ENCODE measurements around the gene CXADR. TPM values are rescaled to one million over a fixed set of nuclear protein-coding genes. Genes with fewer than 3 reads are reported as not detected.

CXADR gene
- total RNA-seq, 1 donor from 2014 or later = 34.8 TPM

GRCh38 chr21:17607684-17608083 is 94.8 kb downstream of the CXADR start:
- peaks cover 26% of the 10 kb centered on the region for H3K4me1 Mint-ChIP-seq
- peaks cover 28% of the 10 kb centered on the region for H3K36me3 Mint-ChIP-seq (ENCODE audit: low read depth)
- TF ChIP-seq, protein P1, sequence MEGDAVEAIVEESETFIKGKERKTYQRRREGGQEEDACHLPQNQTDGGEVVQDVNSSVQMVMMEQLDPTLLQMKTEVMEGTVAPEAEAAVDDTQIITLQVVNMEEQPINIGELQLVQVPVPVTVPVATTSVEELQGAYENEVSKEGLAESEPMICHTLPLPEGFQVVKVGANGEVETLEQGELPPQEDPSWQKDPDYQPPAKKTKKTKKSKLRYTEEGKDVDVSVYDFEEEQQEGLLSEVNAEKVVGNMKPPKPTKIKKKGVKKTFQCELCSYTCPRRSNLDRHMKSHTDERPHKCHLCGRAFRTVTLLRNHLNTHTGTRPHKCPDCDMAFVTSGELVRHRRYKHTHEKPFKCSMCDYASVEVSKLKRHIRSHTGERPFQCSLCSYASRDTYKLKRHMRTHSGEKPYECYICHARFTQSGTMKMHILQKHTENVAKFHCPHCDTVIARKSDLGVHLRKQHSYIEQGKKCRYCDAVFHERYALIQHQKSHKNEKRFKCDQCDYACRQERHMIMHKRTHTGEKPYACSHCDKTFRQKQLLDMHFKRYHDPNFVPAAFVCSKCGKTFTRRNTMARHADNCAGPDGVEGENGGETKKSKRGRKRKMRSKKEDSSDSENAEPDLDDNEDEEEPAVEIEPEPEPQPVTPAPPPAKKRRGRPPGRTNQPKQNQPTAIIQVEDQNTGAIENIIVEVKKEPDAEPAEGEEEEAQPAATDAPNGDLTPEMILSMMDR (conservative IDR thresholded peaks at IDR 0.05) = no peak
- DNase-seq (ENCODE audit: low read depth, low spot score) = no peak
- no peaks in the 10 kb centered on the region for H3K9me3 Mint-ChIP-seq
- no peaks in the 10 kb centered on the region for H3K27me3 Mint-ChIP-seq (ENCODE audit: low read depth)
- no peak overlapping the region for H3K27ac Mint-ChIP-seq (ENCODE audit: unreplicated experiment)
- peak overlapping the region; percentile 44 for H3K4me3 Mint-ChIP-seq

DNA sequence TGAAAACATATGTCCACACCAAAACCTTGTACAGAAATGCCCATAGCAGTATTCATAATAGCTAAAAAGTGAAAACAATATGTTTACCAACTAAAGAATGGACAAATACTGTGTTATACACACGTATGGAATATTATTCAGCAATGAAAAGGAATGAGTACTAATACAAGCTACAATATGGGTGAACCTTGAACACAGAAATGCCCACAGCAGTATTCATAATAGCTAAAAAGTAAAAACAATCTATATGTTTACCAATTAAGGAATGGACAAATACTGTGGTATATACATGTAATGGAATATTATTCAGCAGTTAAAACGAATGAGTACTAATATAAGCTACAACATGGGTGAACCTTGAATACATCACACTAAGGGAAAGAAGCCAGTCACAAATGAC is 96.8 kb downstream of the CXADR start:
- Mint-ChIP-seq H3K27me3 (ENCODE audit: low read depth) (no peaks in the 10 kb centered on the region), H3K36me3 (ENCODE audit: low read depth) (peaks cover 14% of the 10 kb centered on the region), H3K4me1 (peaks cover 26% of the 10 kb centered on the region), H3K4me3 (peak overlapping the region; percentile 64), H3K27ac (ENCODE audit: unreplicated experiment) (no peak overlapping the region), H3K9me3 (no peaks in the 10 kb centered on the region)
- no peak for DNase-seq (ENCODE audit: low read depth, low spot score)
- TF ChIP-seq, protein P1 (conservative IDR thresholded peaks at IDR 0.05) = no peak

DNA sequence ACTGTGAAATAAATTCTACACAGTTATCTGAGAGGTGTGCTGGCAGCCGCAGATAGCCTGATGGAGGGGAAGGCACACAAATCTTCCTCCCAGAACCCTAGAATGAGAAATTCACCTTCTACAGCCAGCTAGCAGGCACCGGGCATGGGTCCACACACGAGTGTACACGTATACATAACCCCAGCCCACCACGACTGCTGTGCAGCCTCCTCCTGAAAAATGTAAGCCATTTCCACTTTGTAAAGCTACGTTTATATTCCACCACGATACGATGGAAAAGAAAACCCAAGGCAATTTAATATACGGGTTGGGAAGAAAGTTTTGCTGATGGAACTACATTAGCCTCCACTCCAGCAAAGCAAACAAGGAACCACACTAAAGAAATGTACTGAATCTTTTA is 98.1 kb downstream of the CXADR start:
- DNase-seq (ENCODE audit: low read depth, low spot score) = no peak
- no peaks in the 10 kb centered on the region for H3K27me3 Mint-ChIP-seq (ENCODE audit: low read depth)
- TF ChIP-seq, protein P1 (conservative IDR thresholded peaks at IDR 0.05) = no peak
- peak overlapping the region; percentile 88 for H3K4me3 Mint-ChIP-seq
- H3K9me3 Mint-ChIP-seq = no peaks in the 10 kb centered on the region
- H3K36me3 Mint-ChIP-seq (ENCODE audit: low read depth) = peaks cover 13% of the 10 kb centered on the region
- peaks cover 26% of the 10 kb centered on the region for H3K4me1 Mint-ChIP-seq
- H3K27ac Mint-ChIP-seq (ENCODE audit: unreplicated experiment) = peak overlapping the region; percentile 98

DNA sequence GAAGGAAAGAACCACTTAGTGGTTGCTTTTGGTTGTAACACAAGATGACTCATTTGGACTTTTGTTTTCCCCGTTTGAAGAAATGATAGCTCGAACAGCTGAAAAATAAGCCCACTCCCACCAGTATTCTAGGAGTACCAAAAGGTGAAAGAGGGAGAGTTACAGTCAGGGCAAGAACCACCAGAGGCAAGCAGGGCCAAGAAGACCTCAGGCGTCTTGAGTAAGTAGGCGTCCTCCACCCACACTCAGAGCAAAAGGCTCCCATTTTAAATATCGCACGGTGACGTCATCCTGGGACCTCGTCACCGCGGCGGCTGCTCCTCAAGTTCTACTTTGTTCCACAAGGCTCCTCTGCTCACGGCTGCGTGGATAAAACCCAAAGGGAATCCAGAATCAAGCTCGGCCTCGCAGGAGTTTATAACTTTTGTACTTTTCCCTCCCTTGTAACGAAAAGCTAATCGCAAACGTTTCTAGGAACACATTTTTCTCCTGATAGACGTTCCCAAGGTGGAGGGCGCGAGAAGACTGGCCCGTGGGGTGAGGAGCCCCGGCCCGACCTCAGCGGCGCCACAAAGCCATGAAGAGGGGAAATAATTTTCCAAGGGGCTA is 98.7 kb downstream of the CXADR start:
- no peaks in the 10 kb centered on the region for H3K27me3 Mint-ChIP-seq (ENCODE audit: low read depth)
- H3K4me1 Mint-ChIP-seq = peaks cover 26% of the 10 kb centered on the region
- peaks cover 13% of the 10 kb centered on the region for H3K36me3 Mint-ChIP-seq (ENCODE audit: low read depth)
- peak overlapping the region; percentile 98 for H3K27ac Mint-ChIP-seq (ENCODE audit: unreplicated experiment)
- no peaks in the 10 kb centered on the region for H3K9me3 Mint-ChIP-seq
- TF ChIP-seq, protein P1 (conservative IDR thresholded peaks at IDR 0.05) = peak; percentile 19
- peak overlapping the region; percentile 88 for H3K4me3 Mint-ChIP-seq
- DNase-seq (ENCODE audit: low read depth, low spot score) = peak; percentile 54

DNA sequence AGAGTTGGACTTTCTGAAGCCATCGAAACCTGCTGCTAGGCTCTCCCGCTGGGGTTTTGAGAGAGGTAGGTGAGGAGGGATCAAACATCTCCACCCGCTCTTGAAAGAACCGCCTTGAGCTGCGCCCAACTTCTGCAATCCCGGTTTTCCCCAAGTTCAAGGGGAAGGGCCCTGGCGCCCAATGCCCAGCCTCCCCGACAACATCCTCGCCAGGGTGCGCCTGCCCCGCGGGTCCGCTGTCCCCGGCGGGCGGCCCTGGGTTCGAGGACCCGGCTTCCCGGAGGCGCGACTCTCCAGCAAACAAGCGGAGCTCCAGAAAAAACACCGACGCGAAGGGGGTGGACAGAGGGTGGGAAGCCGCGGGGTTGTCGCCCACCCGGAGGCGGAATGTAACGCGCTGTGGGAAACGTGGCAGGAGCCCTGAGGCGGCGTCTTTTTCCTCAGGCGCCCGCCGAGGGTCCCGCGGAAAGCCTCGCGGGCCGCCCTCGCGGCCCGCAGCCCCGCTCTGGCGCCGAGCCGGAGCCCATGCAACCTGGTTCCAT is 99.3 kb downstream of the CXADR start:
- TF ChIP-seq, protein P1 (conservative IDR thresholded peaks at IDR 0.05) = no peak
- Mint-ChIP-seq H3K4me3 (peak overlapping the region; percentile 88), H3K27ac (ENCODE audit: unreplicated experiment) (peak overlapping the region; percentile 98), H3K27me3 (ENCODE audit: low read depth) (no peaks in the 10 kb centered on the region), H3K9me3 (no peaks in the 10 kb centered on the region), H3K36me3 (ENCODE audit: low read depth) (peaks cover 13% of the 10 kb centered on the region), H3K4me1 (peaks cover 26% of the 10 kb centered on the region)
- peak; percentile 18 for DNase-seq (ENCODE audit: low read depth, low spot score)
